A673 (cell line): Measurements from ENCODE around the gene FADS3. TPM values are rescaled to one million over a fixed set of nuclear protein-coding genes. Genes with fewer than 3 reads are reported as not detected.
A peak's percentile ranks its signal among the peaks of the same experiment; 100 is the strongest.

Experiments used
- BruUV-seq: library from RNA; stranded (reverse); fragments of 400-500 nt; replicated peaks from 2 replicates; lab custom pipeline; 2021; lab: Mats Ljungman, UMichigan
- CTCF ChIA-PET: fragments of 300-600 bp; sonication (Branson Sonifier 250); formaldehyde crosslinking; loops from one replicate; lab custom pipeline; 2022; ENCODE audit warnings: antibody characterized with exemption; lab: Charles Lee
- POLR2A ChIA-PET: fragments of 300-600 bp; sonication (Branson Sonifier 250); formaldehyde crosslinking; loops from one replicate; lab custom pipeline; 2022; ENCODE audit warnings: antibody characterized with exemption; ENCODE audit not compliant: low non-redundant PET; lab: Charles Lee
- DNase-seq: peaks from one replicate; pipeline ENCODE4 v3.0.0-alpha.2; 2015; ENCODE audit warnings: low spot score
- H3K27ac ChIP-seq: fragments of 200-600 bp; sonication (generic); 2 replicates; pipeline ENCODE4 v1.5.1; 2016; ENCODE audit warnings: mixed run types, low read depth, mild to moderate bottlenecking, mixed read lengths, antibody characterized with exemption, low read length; ENCODE audit not compliant: poor library complexity, severe bottlenecking
- H3K27me3 ChIP-seq: fragments of 200-600 bp; sonication (generic); replicated peaks from 2 replicates; pipeline ENCODE4 v1.6.1; 2017; ENCODE audit warnings: mixed run types, low read depth, mild to moderate bottlenecking, mixed read lengths, antibody characterized with exemption, low read length; ENCODE audit not compliant: insufficient read depth, poor library complexity
- H3K36me3 ChIP-seq: fragments of 200-600 bp; sonication (generic); 2 replicates; pipeline ENCODE4 v1.6.1; 2016; ENCODE audit warnings: mixed run types, mild to moderate bottlenecking, mixed read lengths, antibody characterized with exemption, low read length; ENCODE audit not compliant: insufficient read depth, poor library complexity, severe bottlenecking
- H3K4me1 ChIP-seq: fragments of 200-600 bp; sonication (generic); 2 replicates; pipeline ENCODE4 v1.6.1; 2017; ENCODE audit warnings: mixed run types, mild to moderate bottlenecking, mixed read lengths, antibody characterized with exemption, low read length; ENCODE audit not compliant: insufficient read depth, poor library complexity, severe bottlenecking
- H3K4me3 ChIP-seq: fragments of 200-600 bp; sonication (generic); 2 replicates; pipeline ENCODE4 v1.5.1; 2016; ENCODE audit warnings: low read depth, mixed run types, mild to moderate bottlenecking, mixed read lengths, low read length; ENCODE audit not compliant: poor library complexity, severe bottlenecking
- H3K9me3 ChIP-seq: fragments of 200-600 bp; sonication (generic); 2 replicates; pipeline ENCODE4 v1.6.1; 2016; ENCODE audit warnings: mixed run types, low read depth, mild to moderate bottlenecking, mixed read lengths, antibody characterized with exemption, low read length; ENCODE audit not compliant: poor library complexity, severe bottlenecking
- CTCF ChIP-seq: fragments of 300-800, 200-600 bp; sonication (generic); conservative IDR thresholded peaks from 2 replicates; pipeline ENCODE4 v1.5.1; 2017; ENCODE audit warnings: low read depth, mild to moderate bottlenecking, antibody characterized with exemption, low read length, moderate library complexity, mixed read lengths
- EZH2 ChIP-seq: fragments of 200-600 bp; sonication (generic); IDR thresholded peaks from 2 replicates; pipeline ENCODE4 v1.6.1; 2017; ENCODE audit warnings: borderline replicate concordance, low read depth, mild to moderate bottlenecking, mixed read lengths, antibody characterized with exemption, low read length; ENCODE audit not compliant: poor library complexity, severe bottlenecking
- intact Hi-C: fragments of 100-400 bp; cut with micrococcal nuclease; formaldehyde crosslinking; loops from one replicate; pipeline ENCODE4 v1.10.0; 2022; ENCODE audit not compliant: unreplicated experiment
- total RNA-seq: library from RNA; stranded (reverse); gene quantifications from 2 replicates; pipeline ENCODE4 v1.2.3, GENCODE V29; 2021

FADS3 gene
- total RNA-seq, 1 experiment from 2014 or later = 23.3 TPM

- no peaks in the 10 kb centered on the region for H3K27me3 ChIP-seq
- ChIA-PET POLR2A (no interaction called here), CTCF (no interaction called here)
- H3K4me3 ChIP-seq = no peak overlapping the region
- TF ChIP-seq CTCF (no peak), EZH2 (no peak)
- peak overlapping the region; percentile 47 for H3K27ac ChIP-seq
- no TSS peak for BruUV-seq
- intact Hi-C loops = no loop called here
- no peaks in the 10 kb centered on the region for H3K9me3 ChIP-seq
- H3K4me1 ChIP-seq = peaks cover 2% of the 10 kb centered on the region
- peaks cover 69% of the 10 kb centered on the region for H3K36me3 ChIP-seq
- DNase-seq = no peak
Observed at GRCh38 chr11:61864814-61865775, 26.2 kb downstream of the FADS3 start.

GRCh38 chr11:61863548-61864081 lies 27.7 kb downstream of the FADS3 start:
- Histone ChIP-seq H3K4me1 (no peaks in the 10 kb centered on the region), H3K27me3 (no peaks in the 10 kb centered on the region), H3K36me3 (peaks cover 84% of the 10 kb centered on the region), H3K4me3 (no peak overlapping the region), H3K9me3 (no peaks in the 10 kb centered on the region), H3K27ac (peak overlapping the region; percentile 23)
- TF ChIP-seq EZH2 (no peak), CTCF (no peak)
- DNase-seq = no peak
- POLR2A ChIA-PET = no interaction called here
- BruUV-seq = no TSS peak
- CTCF ChIA-PET = no interaction called here
- intact Hi-C loops = no loop called here

- TF ChIP-seq CTCF (no peak), EZH2 (no peak)
- CTCF ChIA-PET = no interaction called here
- intact Hi-C loops = no loop called here
- POLR2A ChIA-PET = no interaction called here
- BruUV-seq = no TSS peak
- no peaks in the 10 kb centered on the region for H3K27me3 ChIP-seq
- DNase-seq = no peak
- H3K4me1 ChIP-seq = no peaks in the 10 kb centered on the region
- H3K4me3 ChIP-seq = no peak overlapping the region
- peaks cover 91% of the 10 kb centered on the region for H3K36me3 ChIP-seq
- no peak overlapping the region for H3K27ac ChIP-seq
- no peaks in the 10 kb centered on the region for H3K9me3 ChIP-seq
Observed at GRCh38 chr11:61862714-61863547, 28.4 kb downstream of the FADS3 start.
